Measurements from ENCODE around the gene DNM2. TPM values are rescaled to one million over a fixed set of nuclear protein-coding genes. Genes with fewer than 3 reads are reported as not detected.

DNM2 gene
- total and polyA plus RNA-seq, 2 of the 13 experiments (the other 11 are each of a cell fraction or from before 2014, with no cell fraction given) = 41.7 to 59.8 TPM

GRCh38 chr19:10811391-10812111 lies 93.7 kb downstream of the DNM2 start (continued):
- TF ChIP-seq ZNF652 (CRISPR knock-in tag; IDR thresholded peaks at IDR 0.05; ENCODE audit: borderline replicate concordance, low read depth) (no peak), PHF21A (CRISPR knock-in tag; IDR thresholded peaks at IDR 0.05) (peak; percentile 52), AFF4 (CRISPR knock-in tag; IDR thresholded peaks at IDR 0.05) (no peak), ZNF709 (CRISPR knock-in tag; IDR thresholded peaks at IDR 0.05) (no peak), PRMT3 (CRISPR knock-in tag; IDR thresholded peaks at IDR 0.05; ENCODE audit: borderline replicate concordance, low read depth) (no peak), ZBTB10 (CRISPR knock-in tag; IDR thresholded peaks at IDR 0.05; ENCODE audit: borderline replicate concordance) (no peak), ZMAT3 (CRISPR knock-in tag; conservative IDR thresholded peaks at IDR 0.05) (no peak), KDM5B (CRISPR knock-in tag; IDR thresholded peaks at IDR 0.05; ENCODE audit: borderline replicate concordance) (no peak), ZNF558 (CRISPR knock-in tag; IDR thresholded peaks at IDR 0.05; ENCODE audit: borderline replicate concordance) (no peak), ZNF367 (CRISPR knock-in tag; IDR thresholded peaks at IDR 0.05; ENCODE audit: borderline replicate concordance) (no peak), TBX2 (CRISPR knock-in tag; IDR thresholded peaks at IDR 0.05; ENCODE audit: borderline replicate concordance) (peak; percentile 11; the same call in 1 of the 2 replicates), ZNF501 (CRISPR knock-in tag; IDR thresholded peaks at IDR 0.05) (no peak), ATF1 (CRISPR knock-in tag; IDR thresholded peaks at IDR 0.05) (no peak), ZNF883 (CRISPR knock-in tag; IDR thresholded peaks at IDR 0.05; ENCODE audit: not compliant biosample characterization) (no peak), SP5 (CRISPR knock-in tag; IDR thresholded peaks at IDR 0.05; ENCODE audit: borderline replicate concordance, low read depth) (no peak), MYPOP (CRISPR knock-in tag; IDR thresholded peaks at IDR 0.05) (no peak), FOSL1 (CRISPR knock-in tag; IDR thresholded peaks at IDR 0.05; ENCODE audit: borderline replicate concordance) (no peak), ZNF20 (CRISPR knock-in tag; IDR thresholded peaks at IDR 0.05) (no peak), MEIS2 (CRISPR knock-in tag; IDR thresholded peaks at IDR 0.05) (no peak)

Data from HepG2 (cell line).